Measurements from ENCODE around the gene PAX6. TPM values are rescaled to one million over a fixed set of nuclear protein-coding genes. Genes with fewer than 3 reads are reported as not detected.
"Not testable (repeated sequence)": the region's sequence is repeated elsewhere in the genome, so short reads cannot be mapped to it uniquely, and the experiment has no call there.

PAX6 gene
- total RNA-seq, 1 donor from 2014 or later = not detected

GRCh38 chr11:31768749-31769640 lies 42.1 kb downstream of the PAX6 start:
- H3K9me3 ChIP-seq (ENCODE audit: control insufficient read depth in 3 of 3, low read length in 3 of 3) = no peaks in the 10 kb centered on the region
- no peak overlapping the region for H3K4me3 ChIP-seq (ENCODE audit: low read length in 3 of 3)
- H3K27ac ChIP-seq (ENCODE audit: low read depth, low read length) = no peak overlapping the region
- H3K9ac ChIP-seq (ENCODE audit: low read depth in 1 of 3, low read length in 3 of 3) = no peak overlapping the region
- H3K4me1 ChIP-seq (ENCODE audit: control insufficient read depth in 3 of 3, insufficient read depth in 3 of 3, low read length in 3 of 3) = peaks cover 0 to 8% (median 6%) of the 10 kb centered on the region in 3 donors
- no peaks in the 10 kb centered on the region for H3K36me3 ChIP-seq (ENCODE audit: control insufficient read depth in 3 of 3, insufficient read depth in 3 of 3, low read length in 3 of 3)
- H3K27me3 ChIP-seq (ENCODE audit: control insufficient read depth in 3 of 3, insufficient read depth in 3 of 3, low read length in 3 of 3) = no peaks in the 10 kb centered on the region

GRCh38 chr11:31767685-31768084 lies 43.4 kb downstream of the PAX6 start:
- H3K4me3 ChIP-seq (ENCODE audit: low read length in 3 of 3) = no peak overlapping the region
- H3K27me3 ChIP-seq (ENCODE audit: control insufficient read depth in 3 of 3, insufficient read depth in 3 of 3, low read length in 3 of 3) = no peaks in the 10 kb centered on the region
- H3K27ac ChIP-seq (ENCODE audit: low read depth, low read length) = no peak overlapping the region
- no peak overlapping the region for H3K9ac ChIP-seq (ENCODE audit: low read depth in 1 of 3, low read length in 3 of 3)
- H3K36me3 ChIP-seq (ENCODE audit: control insufficient read depth in 3 of 3, insufficient read depth in 3 of 3, low read length in 3 of 3) = no peaks in the 10 kb centered on the region
- no peaks in the 10 kb centered on the region for H3K9me3 ChIP-seq (ENCODE audit: control insufficient read depth in 3 of 3, low read length in 3 of 3)
- H3K4me1 ChIP-seq (ENCODE audit: control insufficient read depth in 3 of 3, insufficient read depth in 3 of 3, low read length in 3 of 3) = peaks cover 0 to 8% (median 6%) of the 10 kb centered on the region in 3 donors

GRCh38 chr11:31767066-31767465 lies 44.1 kb downstream of the PAX6 start:
- no peak overlapping the region for H3K4me3 ChIP-seq (ENCODE audit: low read length in 3 of 3)
- H3K9me3 ChIP-seq (ENCODE audit: control insufficient read depth in 3 of 3, low read length in 3 of 3) = no peaks in the 10 kb centered on the region

GRCh38 chr11:31764766-31765165 lies 46.4 kb downstream of the PAX6 start:
- H3K4me3 ChIP-seq (ENCODE audit: low read length in 3 of 3) = no peak overlapping the region
- H3K36me3 ChIP-seq (ENCODE audit: control insufficient read depth in 3 of 3, insufficient read depth in 3 of 3, low read length in 3 of 3) = no peaks in the 10 kb centered on the region
- no peak overlapping the region for H3K9ac ChIP-seq (ENCODE audit: low read depth in 1 of 3, low read length in 3 of 3)
- peaks cover 0 to 6% (median 4%) of the 10 kb centered on the region in 3 donors for H3K4me1 ChIP-seq (ENCODE audit: control insufficient read depth in 3 of 3, insufficient read depth in 3 of 3, low read length in 3 of 3)
- no peak overlapping the region for H3K27ac ChIP-seq (ENCODE audit: low read depth, low read length)
- H3K9me3 ChIP-seq (ENCODE audit: control insufficient read depth in 3 of 3, low read length in 3 of 3) = no peaks in the 10 kb centered on the region
- H3K27me3 ChIP-seq (ENCODE audit: control insufficient read depth in 3 of 3, insufficient read depth in 3 of 3, low read length in 3 of 3) = no peaks in the 10 kb centered on the region

More at GRCh38 chr11:31767066-31767465, 44.1 kb downstream of the PAX6 start:
- H3K27ac ChIP-seq (ENCODE audit: low read depth, low read length) = no peak overlapping the region
- no peaks in the 10 kb centered on the region for H3K36me3 ChIP-seq (ENCODE audit: control insufficient read depth in 3 of 3, insufficient read depth in 3 of 3, low read length in 3 of 3)
- H3K27me3 ChIP-seq (ENCODE audit: control insufficient read depth in 3 of 3, insufficient read depth in 3 of 3, low read length in 3 of 3) = no peaks in the 10 kb centered on the region
- H3K9ac ChIP-seq (ENCODE audit: low read depth in 1 of 3, low read length in 3 of 3) = no peak overlapping the region
- H3K4me1 ChIP-seq (ENCODE audit: control insufficient read depth in 3 of 3, insufficient read depth in 3 of 3, low read length in 3 of 3) = peaks cover 0 to 6% (median 4%) of the 10 kb centered on the region in 3 donors

GRCh38 chr11:31764261-31764660 lies 46.9 kb downstream of the PAX6 start:
- H3K36me3 ChIP-seq (ENCODE audit: control insufficient read depth in 3 of 3, insufficient read depth in 3 of 3, low read length in 3 of 3) = no peaks in the 10 kb centered on the region
- no peak overlapping the region for H3K4me3 ChIP-seq (ENCODE audit: low read length in 3 of 3)
- no peaks in the 10 kb centered on the region for H3K9me3 ChIP-seq (ENCODE audit: control insufficient read depth in 3 of 3, low read length in 3 of 3)
- no peak overlapping the region for H3K27ac ChIP-seq (ENCODE audit: low read depth, low read length)
- H3K9ac ChIP-seq (ENCODE audit: low read depth in 1 of 3, low read length in 3 of 3) = no peak overlapping the region
- peaks cover 0 to 6% (median 3%) of the 10 kb centered on the region in 3 donors for H3K4me1 ChIP-seq (ENCODE audit: control insufficient read depth in 3 of 3, insufficient read depth in 3 of 3, low read length in 3 of 3)
- no peaks in the 10 kb centered on the region for H3K27me3 ChIP-seq (ENCODE audit: control insufficient read depth in 3 of 3, insufficient read depth in 3 of 3, low read length in 3 of 3)

- no peak overlapping the region for H3K9ac ChIP-seq (ENCODE audit: low read depth in 1 of 3, low read length in 3 of 3)
- H3K36me3 ChIP-seq (ENCODE audit: control insufficient read depth in 3 of 3, insufficient read depth in 3 of 3, low read length in 3 of 3) = no peaks in the 10 kb centered on the region
These were observed 47.8 kb downstream of the PAX6 start for GRCh38 chr11:31763296-31763695.

GRCh38 chr11:31761636-31762035 lies 49.5 kb downstream of the PAX6 start:
- H3K9me3 ChIP-seq (ENCODE audit: control insufficient read depth in 3 of 3, low read length in 3 of 3) = no peaks in the 10 kb centered on the region
- no peaks in the 10 kb centered on the region for H3K36me3 ChIP-seq (ENCODE audit: control insufficient read depth in 3 of 3, insufficient read depth in 3 of 3, low read length in 3 of 3)
- H3K4me3 ChIP-seq (ENCODE audit: low read length in 3 of 3) = no peak overlapping the region
- H3K9ac ChIP-seq (ENCODE audit: low read depth in 1 of 3, low read length in 3 of 3) = no peak overlapping the region
- H3K27me3 ChIP-seq (ENCODE audit: control insufficient read depth in 3 of 3, insufficient read depth in 3 of 3, low read length in 3 of 3) = no peaks in the 10 kb centered on the region
- no peak overlapping the region for H3K27ac ChIP-seq (ENCODE audit: low read depth, low read length)
- peaks cover 0 to 4% (median 0%) of the 10 kb centered on the region in 3 donors for H3K4me1 ChIP-seq (ENCODE audit: control insufficient read depth in 3 of 3, insufficient read depth in 3 of 3, low read length in 3 of 3)

More at GRCh38 chr11:31763296-31763695, 47.8 kb downstream of the PAX6 start:
- Histone ChIP-seq H3K27me3 (ENCODE audit: control insufficient read depth in 3 of 3, insufficient read depth in 3 of 3, low read length in 3 of 3) (no peaks in the 10 kb centered on the region), H3K27ac (ENCODE audit: low read depth, low read length) (no peak overlapping the region), H3K4me1 (ENCODE audit: control insufficient read depth in 3 of 3, insufficient read depth in 3 of 3, low read length in 3 of 3) (no peaks in the 10 kb centered on the region), H3K4me3 (ENCODE audit: low read length in 3 of 3) (no peak overlapping the region), H3K9me3 (ENCODE audit: control insufficient read depth in 3 of 3, low read length in 3 of 3) (no peaks in the 10 kb centered on the region)

GRCh38 chr11:31757260-31757835 lies 53.8 kb downstream of the PAX6 start:
- no peaks in the 10 kb centered on the region for H3K9me3 ChIP-seq (ENCODE audit: control insufficient read depth in 3 of 3, low read length in 3 of 3)
- H3K9ac ChIP-seq (ENCODE audit: low read depth in 1 of 3, low read length in 3 of 3) = no peak overlapping the region
- no peaks in the 10 kb centered on the region for H3K27me3 ChIP-seq (ENCODE audit: control insufficient read depth in 3 of 3, insufficient read depth in 3 of 3, low read length in 3 of 3)
- no peaks in the 10 kb centered on the region for H3K36me3 ChIP-seq (ENCODE audit: control insufficient read depth in 3 of 3, insufficient read depth in 3 of 3, low read length in 3 of 3)
- peaks cover 0 to 4% (median 0%) of the 10 kb centered on the region in 3 donors for H3K4me1 ChIP-seq (ENCODE audit: control insufficient read depth in 3 of 3, insufficient read depth in 3 of 3, low read length in 3 of 3)
- H3K4me3 ChIP-seq (ENCODE audit: low read length in 3 of 3) = no peak overlapping the region
- H3K27ac ChIP-seq (ENCODE audit: low read depth, low read length) = no peak overlapping the region

- no peaks in the 10 kb centered on the region for H3K36me3 ChIP-seq (ENCODE audit: control insufficient read depth in 3 of 3, insufficient read depth in 3 of 3, low read length in 3 of 3)
- no peak overlapping the region for H3K27ac ChIP-seq (ENCODE audit: low read depth, low read length)
- H3K27me3 ChIP-seq (ENCODE audit: control insufficient read depth in 3 of 3, insufficient read depth in 3 of 3, low read length in 3 of 3) = no peaks in the 10 kb centered on the region
- H3K9ac ChIP-seq (ENCODE audit: low read depth in 1 of 3, low read length in 3 of 3) = no peak overlapping the region
- H3K4me1 ChIP-seq (ENCODE audit: control insufficient read depth in 3 of 3, insufficient read depth in 3 of 3, low read length in 3 of 3) = no peaks in the 10 kb centered on the region
- H3K4me3 ChIP-seq (ENCODE audit: low read length in 3 of 3) = no peak overlapping the region
- H3K9me3 ChIP-seq (ENCODE audit: control insufficient read depth in 3 of 3, low read length in 3 of 3) = no peaks in the 10 kb centered on the region
These were observed 63.5 kb downstream of the PAX6 start for GRCh38 chr11:31747581-31747980.

GRCh38 chr11:31740731-31741368 lies 70.3 kb downstream of the PAX6 start:
- not testable (repeated sequence) for H3K9ac ChIP-seq (ENCODE audit: low read depth in 1 of 3, low read length in 3 of 3); H3K36me3 ChIP-seq (ENCODE audit: control insufficient read depth in 3 of 3, insufficient read depth in 3 of 3, low read length in 3 of 3); H3K4me1 ChIP-seq (ENCODE audit: control insufficient read depth in 3 of 3, insufficient read depth in 3 of 3, low read length in 3 of 3)

More at GRCh38 chr11:31740731-31741368, 70.3 kb downstream of the PAX6 start:
- H3K27me3 ChIP-seq (ENCODE audit: control insufficient read depth in 3 of 3, insufficient read depth in 3 of 3, low read length in 3 of 3); H3K4me3 ChIP-seq (ENCODE audit: low read length in 3 of 3); H3K27ac ChIP-seq (ENCODE audit: low read depth, low read length); H3K9me3 ChIP-seq (ENCODE audit: control insufficient read depth in 3 of 3, low read length in 3 of 3): not testable (repeated sequence)

Data from skeletal muscle tissue (tissue), 4 donors.